ENCODE results near the gene RASAL3.

Gene RASAL3

GRCh38 chr19:15436826-15437110 lies 27.6 kb downstream of the RASAL3 start:
- Histone ChIP-seq H3K4me2 (ENCODE audit: low read length) (no peak overlapping the region), H3K9ac (ENCODE audit: low read length) (no peak overlapping the region)

GRCh38 chr19:15436012-15436825 lies 28.1 kb downstream of the RASAL3 start:
- H3K9ac ChIP-seq (ENCODE audit: low read length), result no peak overlapping the region
- peaks cover 5% of the 10 kb centered on the region; the same call in 1 of the 2 replicates for H4K20me1 ChIP-seq (ENCODE audit: insufficient read depth, low read length)
- no peak overlapping the region for H3K4me3 ChIP-seq (ENCODE audit: low read length)
- no peak overlapping the region for H2AFZ ChIP-seq (ENCODE audit: low read depth, low read length)
- H3K27ac ChIP-seq (ENCODE audit: low read length), result no peak overlapping the region
- TF ChIP-seq, protein P1, sequence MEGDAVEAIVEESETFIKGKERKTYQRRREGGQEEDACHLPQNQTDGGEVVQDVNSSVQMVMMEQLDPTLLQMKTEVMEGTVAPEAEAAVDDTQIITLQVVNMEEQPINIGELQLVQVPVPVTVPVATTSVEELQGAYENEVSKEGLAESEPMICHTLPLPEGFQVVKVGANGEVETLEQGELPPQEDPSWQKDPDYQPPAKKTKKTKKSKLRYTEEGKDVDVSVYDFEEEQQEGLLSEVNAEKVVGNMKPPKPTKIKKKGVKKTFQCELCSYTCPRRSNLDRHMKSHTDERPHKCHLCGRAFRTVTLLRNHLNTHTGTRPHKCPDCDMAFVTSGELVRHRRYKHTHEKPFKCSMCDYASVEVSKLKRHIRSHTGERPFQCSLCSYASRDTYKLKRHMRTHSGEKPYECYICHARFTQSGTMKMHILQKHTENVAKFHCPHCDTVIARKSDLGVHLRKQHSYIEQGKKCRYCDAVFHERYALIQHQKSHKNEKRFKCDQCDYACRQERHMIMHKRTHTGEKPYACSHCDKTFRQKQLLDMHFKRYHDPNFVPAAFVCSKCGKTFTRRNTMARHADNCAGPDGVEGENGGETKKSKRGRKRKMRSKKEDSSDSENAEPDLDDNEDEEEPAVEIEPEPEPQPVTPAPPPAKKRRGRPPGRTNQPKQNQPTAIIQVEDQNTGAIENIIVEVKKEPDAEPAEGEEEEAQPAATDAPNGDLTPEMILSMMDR (IDR thresholded peaks at IDR 0.05; ENCODE audit: low read depth, low read length), result no peak
- TF ChIP-seq EZH2phosphoT487 (IDR thresholded peaks at IDR 0.05; ENCODE audit: low read depth), result no peak
- no peaks in the 10 kb centered on the region for H3K36me3 ChIP-seq (replicated peaks; ENCODE audit: low read depth, low read length)
- H3K9me3 ChIP-seq (ENCODE audit: insufficient read depth, low read length), result no peaks in the 10 kb centered on the region
- H3K4me1 ChIP-seq (ENCODE audit: low read length), result peaks cover 10% of the 10 kb centered on the region
- no peak overlapping the region for H3K4me2 ChIP-seq (ENCODE audit: low read length)
- H3K79me2 ChIP-seq (ENCODE audit: low read length), result peaks cover 14% of the 10 kb centered on the region
- no peaks in the 10 kb centered on the region for H3K27me3 ChIP-seq (ENCODE audit: low read depth, low read length)

More at GRCh38 chr19:15436826-15437110, 27.6 kb downstream of the RASAL3 start:
- no peaks in the 10 kb centered on the region for H3K36me3 ChIP-seq (replicated peaks; ENCODE audit: low read depth, low read length)
- no peak overlapping the region for H3K4me3 ChIP-seq (ENCODE audit: low read length)
- H3K9me3 ChIP-seq (ENCODE audit: insufficient read depth, low read length), result no peaks in the 10 kb centered on the region
- peaks cover 10% of the 10 kb centered on the region; the same call in 1 of the 2 replicates for H3K4me1 ChIP-seq (ENCODE audit: low read length)
- TF ChIP-seq, protein P1 (IDR thresholded peaks at IDR 0.05; ENCODE audit: low read depth, low read length), result no peak
- TF ChIP-seq EZH2phosphoT487 (IDR thresholded peaks at IDR 0.05; ENCODE audit: low read depth), result no peak
- H4K20me1 ChIP-seq (ENCODE audit: insufficient read depth, low read length), result no peaks in the 10 kb centered on the region
- no peaks in the 10 kb centered on the region for H3K27me3 ChIP-seq (ENCODE audit: low read depth, low read length)
- H3K27ac ChIP-seq (ENCODE audit: low read length), result no peak overlapping the region
- H3K79me2 ChIP-seq (ENCODE audit: low read length), result peaks cover 9% of the 10 kb centered on the region
- H2AFZ ChIP-seq (ENCODE audit: low read depth, low read length), result no peak overlapping the region

DNA sequence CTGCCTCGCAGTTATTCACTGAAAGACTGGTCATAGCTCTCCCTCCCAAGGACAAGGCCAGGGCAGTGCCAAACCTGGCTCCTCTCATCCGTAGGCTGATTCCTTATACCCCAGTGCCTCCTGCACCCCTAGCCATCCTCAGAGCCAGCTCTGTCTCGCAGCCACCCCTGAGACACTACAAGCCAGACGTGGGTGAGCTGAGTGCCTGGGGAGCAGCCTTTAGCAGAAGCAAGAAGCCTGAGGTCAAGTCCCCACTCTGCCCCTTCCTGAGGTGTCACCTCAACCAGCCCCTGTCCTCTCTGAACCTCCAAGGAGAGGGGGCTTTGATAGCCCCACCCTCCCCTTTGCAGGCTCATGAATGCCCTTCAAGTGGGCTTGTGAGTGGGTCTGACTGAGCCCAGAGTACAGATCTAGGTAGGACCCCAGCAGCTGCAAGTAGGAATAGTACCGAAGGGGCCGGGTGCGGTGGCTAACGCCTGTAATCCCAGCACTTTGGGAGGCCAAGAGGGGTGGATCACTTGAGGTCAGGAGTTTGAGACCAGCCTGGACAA lies 30.8 kb downstream of the RASAL3 start:
- peaks cover 16% of the 10 kb centered on the region for H3K4me1 ChIP-seq (ENCODE audit: low read length)
- H3K79me2 ChIP-seq (ENCODE audit: low read length), result peaks cover 41% of the 10 kb centered on the region
- H3K9ac ChIP-seq (ENCODE audit: low read length), result peak overlapping the region; percentile 88; the same call in 1 of the 2 replicates
- peak overlapping the region; percentile 84 for H3K4me2 ChIP-seq (ENCODE audit: low read length)
- H3K9me3 ChIP-seq (ENCODE audit: insufficient read depth, low read length), result no peaks in the 10 kb centered on the region
- peak overlapping the region; percentile 83 for H3K4me3 ChIP-seq (ENCODE audit: low read length)
- H4K20me1 ChIP-seq (ENCODE audit: insufficient read depth, low read length), result peaks cover 11% of the 10 kb centered on the region; the same call in 1 of the 2 replicates
- H3K27me3 ChIP-seq (ENCODE audit: low read depth, low read length), result no peaks in the 10 kb centered on the region
- peaks cover 7% of the 10 kb centered on the region for H3K36me3 ChIP-seq (replicated peaks; ENCODE audit: low read depth, low read length)
- TF ChIP-seq EZH2phosphoT487 (IDR thresholded peaks at IDR 0.05; ENCODE audit: low read depth), result no peak
- TF ChIP-seq, protein P1 (IDR thresholded peaks at IDR 0.05; ENCODE audit: low read depth, low read length), result no peak
- H2AFZ ChIP-seq (ENCODE audit: low read depth, low read length), result peak overlapping the region; percentile 94; the same call in 1 of the 2 replicates
- no peak overlapping the region for H3K27ac ChIP-seq (ENCODE audit: low read length)
